GM10266 (cell line): ENCODE data around the gene TNS1.

Experiments used
- DNase-seq: peaks from one replicate; pipeline ENCODE4 v3.0.0; 2012; ENCODE audit errors: extremely low spot score
- TF ChIP-seq, protein P1 (sequence below): IDR thresholded peaks from 2 replicates; pipeline ENCODE4 v1.5.1; 2012; ENCODE audit warnings: mild to moderate bottlenecking, low read depth; ENCODE audit not compliant: control insufficient read depth, insufficient read depth; ENCODE audit errors: missing control alignments

The TNS1 gene

DNA sequence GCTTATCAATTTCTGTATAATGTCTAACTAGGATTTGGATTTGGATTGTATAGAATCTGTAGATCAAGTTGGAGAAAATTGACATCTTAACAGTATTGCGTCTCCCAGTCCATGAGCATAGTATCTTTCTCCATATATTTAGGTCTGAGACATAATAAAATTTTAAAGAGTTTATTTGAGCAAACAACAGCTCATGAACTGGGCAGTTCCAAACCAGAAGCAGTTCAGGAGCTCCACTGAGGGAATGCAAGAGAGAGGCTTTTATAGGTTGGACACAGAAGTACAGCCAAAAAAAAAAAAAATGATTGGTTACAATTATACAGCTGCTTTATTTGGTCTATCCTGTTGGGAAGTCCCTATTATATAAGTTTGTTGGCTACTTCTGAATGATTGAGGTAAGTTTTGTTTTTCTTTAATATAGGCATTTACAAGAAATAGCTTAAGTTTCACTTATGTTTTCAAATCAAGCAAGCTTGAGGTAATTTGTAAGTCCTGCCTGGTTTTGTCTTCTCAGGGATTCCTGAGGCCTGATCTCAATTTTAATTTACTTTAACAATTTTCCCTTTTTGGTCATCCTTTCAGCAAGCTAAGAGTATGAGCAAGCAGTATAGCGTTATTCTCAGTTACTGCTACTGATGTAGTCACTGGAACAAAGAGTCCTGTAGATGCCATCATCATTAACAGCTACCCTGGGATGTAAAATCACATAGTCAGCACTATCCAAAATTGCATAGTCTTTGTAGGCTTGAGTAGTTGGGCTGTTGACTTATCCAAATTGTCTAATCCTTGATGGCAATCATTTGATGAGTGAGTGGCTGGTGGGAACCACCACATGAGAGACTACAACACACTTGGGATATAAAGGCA lies 38.7 kb upstream of the TNS1 start:
- TF ChIP-seq, protein P1, sequence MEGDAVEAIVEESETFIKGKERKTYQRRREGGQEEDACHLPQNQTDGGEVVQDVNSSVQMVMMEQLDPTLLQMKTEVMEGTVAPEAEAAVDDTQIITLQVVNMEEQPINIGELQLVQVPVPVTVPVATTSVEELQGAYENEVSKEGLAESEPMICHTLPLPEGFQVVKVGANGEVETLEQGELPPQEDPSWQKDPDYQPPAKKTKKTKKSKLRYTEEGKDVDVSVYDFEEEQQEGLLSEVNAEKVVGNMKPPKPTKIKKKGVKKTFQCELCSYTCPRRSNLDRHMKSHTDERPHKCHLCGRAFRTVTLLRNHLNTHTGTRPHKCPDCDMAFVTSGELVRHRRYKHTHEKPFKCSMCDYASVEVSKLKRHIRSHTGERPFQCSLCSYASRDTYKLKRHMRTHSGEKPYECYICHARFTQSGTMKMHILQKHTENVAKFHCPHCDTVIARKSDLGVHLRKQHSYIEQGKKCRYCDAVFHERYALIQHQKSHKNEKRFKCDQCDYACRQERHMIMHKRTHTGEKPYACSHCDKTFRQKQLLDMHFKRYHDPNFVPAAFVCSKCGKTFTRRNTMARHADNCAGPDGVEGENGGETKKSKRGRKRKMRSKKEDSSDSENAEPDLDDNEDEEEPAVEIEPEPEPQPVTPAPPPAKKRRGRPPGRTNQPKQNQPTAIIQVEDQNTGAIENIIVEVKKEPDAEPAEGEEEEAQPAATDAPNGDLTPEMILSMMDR, result no peak

DNA sequence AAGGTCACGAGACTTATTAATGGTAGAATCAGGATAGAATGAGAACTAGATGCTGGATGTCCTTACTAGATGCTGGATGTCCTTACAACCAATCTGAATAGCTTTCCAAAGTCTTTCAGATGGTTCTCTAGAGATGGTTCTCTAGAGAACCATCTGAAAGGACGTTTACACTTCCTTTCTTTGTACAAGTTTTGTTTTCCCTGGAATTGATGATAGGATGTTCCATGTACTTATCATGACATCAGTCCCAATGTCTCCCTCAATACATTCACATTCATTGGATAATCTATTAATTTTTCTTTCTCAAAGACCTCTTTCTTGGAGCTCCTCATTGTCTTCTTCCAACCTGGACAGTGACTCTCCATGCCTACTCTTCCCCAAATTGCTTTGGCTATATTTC lies 38.1 kb upstream of the TNS1 start:
- TF ChIP-seq, protein P1, result no peak

More for the DNA sequence above, 38.7 kb upstream of the TNS1 start:
- no peak for DNase-seq

DNA sequence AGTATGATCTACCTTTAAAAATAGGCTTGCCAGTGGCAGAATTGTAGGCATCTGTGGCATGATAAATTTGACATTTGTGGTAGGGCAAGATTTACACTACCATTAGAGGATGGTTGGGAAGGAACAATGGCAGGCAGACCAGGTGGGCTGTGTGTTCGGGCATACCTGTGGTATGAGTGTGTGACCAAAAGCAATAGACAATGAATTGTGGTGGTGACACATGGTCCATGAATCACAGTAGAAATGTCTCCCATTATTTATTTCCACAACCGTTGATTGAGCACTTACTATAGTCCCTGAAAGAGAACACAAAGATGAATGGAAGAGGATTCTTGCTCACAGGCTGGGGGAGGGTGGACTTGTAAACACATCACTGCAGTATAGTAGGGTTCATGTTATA lies 36.4 kb upstream of the TNS1 start:
- DNase-seq, result no peak

More for the DNA sequence above, 38.1 kb upstream of the TNS1 start:
- DNase-seq, result no peak

DNA sequence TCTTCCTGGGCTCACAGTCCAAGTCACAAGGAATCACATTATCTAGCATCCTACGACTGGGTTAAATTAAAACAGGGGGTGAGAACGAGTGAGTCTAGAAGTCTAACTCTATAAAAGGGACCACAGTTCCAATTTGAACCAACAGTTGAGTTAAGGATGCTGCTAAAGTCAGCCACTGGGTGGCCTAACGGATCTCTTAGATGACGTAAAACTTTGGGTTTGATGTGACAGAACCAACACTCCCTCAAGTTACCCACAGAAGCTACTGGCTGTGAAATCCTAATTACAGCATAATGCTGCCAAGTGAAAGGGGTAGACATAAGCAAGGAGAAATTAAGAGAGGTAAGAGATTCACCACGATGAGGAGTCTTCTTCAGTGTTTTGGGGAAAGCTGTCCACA lies 33.6 kb upstream of the TNS1 start:
- peak; percentile 20 for DNase-seq
- TF ChIP-seq, protein P1, result peak; percentile 20

More for the DNA sequence above, 36.4 kb upstream of the TNS1 start:
- TF ChIP-seq, protein P1, result no peak

DNA sequence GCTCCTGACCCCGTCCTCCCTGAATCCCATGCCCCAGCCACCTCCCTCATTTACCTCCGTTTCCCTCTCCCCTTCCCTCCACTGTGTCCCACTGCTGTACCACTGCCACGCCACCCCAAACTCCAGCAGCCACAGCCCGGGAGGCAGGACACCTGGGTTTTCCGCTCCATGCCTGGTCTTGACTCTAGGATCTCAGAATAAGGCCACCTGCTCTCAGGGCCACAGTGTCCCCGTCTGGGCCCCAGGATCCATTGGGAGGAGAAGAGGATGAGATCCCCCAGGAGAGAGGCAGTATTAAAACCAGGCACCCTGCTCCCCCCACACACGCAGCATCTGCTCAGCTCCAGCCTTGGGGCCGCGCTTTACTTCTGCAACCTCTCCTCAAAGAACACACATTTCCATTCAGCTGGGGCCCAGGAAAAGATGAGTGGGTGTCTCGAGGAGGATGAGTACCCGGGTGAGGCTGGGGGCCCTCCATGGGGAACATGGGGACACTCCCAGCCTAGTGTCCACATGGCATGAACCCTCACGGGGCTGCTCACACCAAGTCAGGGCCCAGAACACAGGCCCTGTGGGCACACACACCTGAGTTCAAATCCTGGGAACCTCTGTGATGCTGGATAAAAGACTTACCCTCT lies 32.8 kb upstream of the TNS1 start:
- DNase-seq, result peak; percentile 4
- TF ChIP-seq, protein P1, result no peak

DNA sequence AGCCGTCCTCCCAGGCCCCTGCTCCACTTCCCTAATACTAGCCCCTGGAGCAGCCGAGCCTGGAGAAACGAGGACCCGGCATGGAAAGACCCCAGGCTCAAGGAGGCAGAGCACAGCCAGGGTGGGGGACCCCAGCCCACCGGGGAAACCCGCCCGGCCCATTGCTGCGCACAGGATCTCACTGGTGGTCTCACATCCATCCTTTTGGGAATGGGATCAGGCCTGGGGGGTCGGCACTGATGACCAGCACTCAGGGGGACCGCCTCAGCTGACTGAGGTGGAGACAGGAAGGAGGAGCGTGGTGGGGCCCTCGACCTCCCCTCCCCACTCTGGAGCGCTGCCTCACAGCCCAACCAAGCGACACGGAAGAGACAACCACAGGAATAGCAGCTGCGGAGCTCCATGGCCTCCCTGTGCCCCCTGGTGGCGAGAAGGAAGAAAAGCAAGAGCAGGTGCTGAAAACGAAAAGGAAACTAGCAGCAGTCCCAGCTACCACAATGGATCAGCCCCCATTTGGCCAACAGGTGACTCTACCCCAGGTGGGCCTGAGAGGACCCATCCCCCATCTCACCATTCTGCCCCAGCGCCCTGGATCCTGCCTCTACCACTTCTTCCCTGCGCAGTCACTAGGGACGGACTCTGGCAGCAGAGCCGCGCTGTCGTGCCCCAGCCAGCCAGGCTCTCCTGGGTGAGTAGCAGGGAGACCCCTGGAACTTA lies 31.9 kb upstream of the TNS1 start:
- DNase-seq, result peak; percentile 84
- TF ChIP-seq, protein P1, result peak; percentile 72
